CD4-positive, alpha-beta T cell treated with Interleukin-12 subunit alpha and Interleukin-12 subunit beta, for 1 hour (primary cell): ENCODE measurements around the gene NCKAP5.

Experiments used
- DNase-seq: peaks from one replicate; pipeline ENCODE4 v3.0.0-alpha.2; 2020

NCKAP5 gene

DNA sequence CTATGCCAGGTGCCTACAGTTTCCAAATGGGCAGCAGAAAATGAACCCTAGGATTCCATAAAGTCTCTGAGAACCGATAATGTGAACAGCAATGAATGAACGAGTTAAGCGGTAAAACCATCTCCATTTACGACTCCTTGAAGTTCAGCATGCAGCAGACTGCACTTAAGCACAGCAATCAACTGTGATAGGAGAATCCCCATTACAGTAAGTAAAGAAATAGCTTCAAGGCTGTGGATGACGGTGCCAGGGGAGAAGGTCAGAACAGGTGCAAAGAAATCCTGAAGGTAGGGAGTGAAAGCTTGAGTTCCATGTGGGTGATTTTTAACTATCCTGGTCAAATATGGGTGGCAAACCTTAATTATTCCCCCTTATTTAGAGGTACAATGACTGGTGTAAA lies 444.4 kb downstream of the NCKAP5 start:
- DNase-seq: no peak

DNA sequence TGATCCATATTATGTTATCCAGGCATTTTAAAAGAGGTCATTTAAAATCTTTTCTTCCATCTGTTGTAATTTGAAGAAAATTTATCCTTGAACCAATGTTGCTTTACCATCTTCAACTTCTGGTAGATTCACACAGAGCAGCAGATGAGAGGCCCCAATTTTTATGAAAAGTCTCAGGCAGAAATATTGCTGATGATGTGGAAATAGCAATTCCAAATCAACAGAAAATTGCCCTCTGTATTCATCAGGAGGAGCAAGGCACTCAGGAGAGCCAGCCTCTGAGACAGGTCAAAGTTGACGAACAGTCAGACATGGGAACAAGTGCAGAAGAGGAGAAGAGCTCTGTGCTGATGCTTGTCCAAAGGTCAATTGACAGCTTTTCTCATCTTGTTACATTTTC lies 444.9 kb downstream of the NCKAP5 start:
- DNase-seq: no peak

DNA sequence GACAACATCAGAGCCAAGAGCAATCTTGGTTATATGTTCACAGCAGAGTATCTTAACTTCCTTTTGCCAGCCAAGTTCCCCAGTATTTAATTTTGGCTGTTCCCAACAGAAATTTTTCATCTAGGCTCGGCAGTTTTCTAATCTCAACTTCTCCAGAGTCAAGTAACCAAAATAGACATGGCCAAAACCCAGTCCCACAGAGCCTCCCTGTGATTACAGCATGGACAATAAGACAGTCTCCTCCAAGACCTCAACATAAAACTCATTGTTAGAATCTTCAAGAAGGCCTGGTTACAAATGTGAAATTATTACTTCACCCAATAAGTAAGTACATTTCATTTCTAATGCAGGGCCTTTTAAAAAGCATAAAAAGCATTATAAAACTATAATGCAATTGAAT lies 445.7 kb downstream of the NCKAP5 start:
- DNase-seq: no peak

DNA sequence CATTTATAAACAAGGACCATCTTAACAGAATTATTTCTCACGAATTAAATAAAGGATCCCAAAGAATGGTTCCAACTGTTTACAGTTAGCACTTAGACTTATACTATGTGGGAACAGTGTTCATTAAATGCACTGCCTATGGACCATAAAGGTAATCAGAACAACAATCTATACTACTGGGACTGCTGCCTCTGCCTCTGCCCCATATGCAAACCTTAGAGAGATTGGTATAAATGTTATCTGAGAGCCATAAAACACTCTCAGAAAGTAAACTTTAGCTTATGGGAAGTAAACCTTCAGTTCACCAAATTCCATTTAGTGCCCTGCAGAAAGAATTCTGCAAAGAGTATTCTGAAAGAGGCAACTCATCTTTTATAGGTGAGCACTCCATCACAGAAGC lies 448.0 kb downstream of the NCKAP5 start:
- no peak for DNase-seq

DNA sequence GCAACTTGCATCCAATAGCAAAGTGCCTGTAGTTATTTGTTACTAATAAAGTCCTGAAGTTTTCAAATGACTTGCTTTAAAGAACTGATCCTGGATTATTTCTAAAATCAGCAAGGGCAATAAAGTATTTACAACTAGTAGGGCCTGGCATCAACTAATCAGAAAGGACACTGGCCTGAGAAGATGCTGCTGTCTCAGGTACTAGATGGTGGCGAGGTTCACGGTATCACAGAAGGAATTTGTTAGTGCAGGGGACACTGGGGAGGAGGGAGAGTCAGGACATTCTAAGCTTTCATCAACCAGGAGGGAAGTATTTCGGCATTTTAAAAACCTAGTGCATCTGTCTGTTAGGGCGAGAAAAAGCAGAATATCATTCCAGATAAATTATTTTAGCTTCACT lies 458.1 kb downstream of the NCKAP5 start:
- no peak for DNase-seq

DNA sequence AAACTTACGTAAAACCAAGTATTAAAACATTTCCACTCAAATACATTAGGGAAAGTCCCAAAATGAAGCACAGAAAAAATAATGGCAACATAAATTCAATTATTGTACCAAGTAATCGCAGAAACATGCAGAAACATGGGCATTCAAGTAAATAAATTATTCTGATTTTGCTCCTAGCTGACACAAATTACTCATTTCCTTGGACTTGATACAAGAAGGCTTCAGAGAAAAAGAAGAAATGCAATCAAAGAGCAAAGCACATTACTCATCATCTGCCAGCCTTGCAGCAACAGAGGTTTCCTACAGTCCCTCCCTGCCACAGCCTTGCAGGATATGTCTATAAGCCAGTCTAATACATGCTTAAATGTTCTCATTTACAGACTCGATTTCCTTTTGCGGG lies 458.5 kb downstream of the NCKAP5 start:
- DNase-seq: no peak

DNA sequence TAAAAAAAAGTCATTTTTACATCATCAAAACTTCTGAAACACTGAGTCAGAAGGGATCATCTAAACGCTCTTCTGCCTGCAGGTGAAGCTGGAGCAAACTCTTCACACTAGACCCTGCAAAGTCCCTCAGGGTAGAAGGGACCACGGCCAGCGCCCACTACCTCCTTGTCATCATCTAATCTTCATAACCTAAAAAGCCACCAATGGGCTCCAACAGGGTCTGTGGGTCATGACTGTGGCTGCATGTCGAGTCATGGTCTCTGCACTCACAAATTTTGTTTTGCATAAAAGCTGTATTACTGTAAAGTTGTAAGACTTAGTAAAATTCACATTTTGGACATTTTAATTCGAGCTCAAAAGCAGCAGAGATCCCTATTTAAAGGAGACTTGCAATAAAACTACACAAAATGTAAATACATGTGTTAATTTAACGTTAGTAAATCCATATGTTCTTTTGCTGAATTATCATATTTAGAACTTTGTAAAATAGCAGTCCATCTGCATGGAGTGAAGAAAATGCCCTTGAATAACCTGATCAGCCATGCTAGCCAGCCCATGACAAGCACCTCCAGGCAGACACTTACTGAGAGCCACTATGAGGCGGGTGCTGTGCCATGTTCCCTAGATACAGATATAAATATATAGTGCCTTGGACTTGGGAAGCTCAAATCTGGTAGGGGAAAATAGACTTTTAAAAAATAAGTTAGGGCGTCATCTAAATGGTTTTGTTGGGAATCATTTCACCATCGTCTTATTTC lies 461.0 kb downstream of the NCKAP5 start:
- DNase-seq: no peak

DNA sequence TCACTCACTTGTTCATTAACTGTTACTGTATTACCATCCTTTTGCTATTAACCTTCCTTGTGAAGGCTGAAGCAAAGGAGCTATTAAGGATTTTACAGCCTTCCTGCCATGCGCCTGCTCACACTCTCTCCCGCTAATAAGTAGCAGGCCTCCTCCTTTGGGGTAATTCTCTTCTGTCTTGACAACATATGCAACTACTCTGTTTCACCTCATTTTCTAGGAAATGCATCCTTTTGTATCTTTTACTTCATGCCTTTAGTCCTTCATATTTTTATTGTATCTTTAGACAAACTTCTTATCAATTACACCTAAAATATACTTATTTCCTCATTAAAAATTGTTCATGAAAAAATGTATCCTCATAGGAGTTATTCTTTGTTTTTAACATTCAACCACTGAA lies 463.4 kb downstream of the NCKAP5 start:
- DNase-seq: no peak

DNA sequence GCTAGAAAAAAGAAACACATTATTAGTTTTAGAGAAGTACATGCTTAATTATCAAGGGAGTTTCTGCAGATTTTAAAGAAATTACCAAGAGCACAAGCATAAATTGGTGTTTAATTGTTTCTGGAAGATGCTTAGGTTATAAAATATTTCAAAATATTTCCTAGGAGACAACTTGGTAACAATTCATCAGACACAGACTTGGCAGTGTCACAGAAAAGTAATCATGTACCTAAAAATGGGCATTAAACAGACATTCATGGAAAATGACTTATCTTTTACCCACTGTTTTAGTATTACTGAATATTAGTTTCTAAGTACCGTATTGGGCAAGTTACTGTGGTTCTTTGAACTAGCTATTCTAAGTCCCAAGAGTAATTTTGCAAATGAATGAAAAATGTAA lies 469.5 kb downstream of the NCKAP5 start:
- DNase-seq: no peak

DNA sequence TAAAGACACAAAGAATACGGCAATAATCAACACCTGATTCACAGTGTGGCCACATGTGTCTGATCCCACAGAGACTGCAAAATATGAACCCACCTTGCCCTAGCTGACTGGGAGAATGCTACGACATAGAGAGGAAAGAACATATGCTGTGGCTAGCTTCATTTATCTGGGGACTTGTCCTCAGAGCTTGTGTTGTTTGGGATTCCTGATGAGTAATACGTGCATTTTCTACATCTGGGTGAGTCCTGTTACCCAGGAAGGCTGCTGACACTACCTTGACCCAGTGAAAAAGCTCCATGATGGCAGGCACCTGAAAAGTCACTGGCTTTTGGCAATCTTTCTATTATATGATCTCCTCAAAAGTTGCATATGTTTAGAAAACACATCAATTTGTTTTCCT lies 470.6 kb downstream of the NCKAP5 start:
- DNase-seq: no peak

DNA sequence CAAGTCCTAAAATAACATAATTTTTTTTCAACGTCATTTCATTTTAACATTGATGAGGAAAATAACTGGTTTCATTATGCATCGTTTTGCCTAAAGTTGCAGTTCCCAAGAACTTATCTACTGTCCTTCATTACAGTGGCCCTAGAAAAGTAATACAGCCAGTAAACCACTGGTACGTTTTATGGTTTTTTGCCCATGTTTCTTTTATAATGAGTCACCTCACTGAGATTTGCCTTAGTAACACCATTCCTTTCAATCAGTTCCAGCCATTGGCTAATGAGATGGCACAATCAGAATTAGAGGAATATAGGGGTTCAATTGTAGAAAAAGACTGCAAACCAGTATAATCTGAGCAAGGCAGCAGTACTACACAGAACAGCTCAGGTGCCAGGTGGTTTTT lies 475.7 kb downstream of the NCKAP5 start:
- no peak for DNase-seq

DNA sequence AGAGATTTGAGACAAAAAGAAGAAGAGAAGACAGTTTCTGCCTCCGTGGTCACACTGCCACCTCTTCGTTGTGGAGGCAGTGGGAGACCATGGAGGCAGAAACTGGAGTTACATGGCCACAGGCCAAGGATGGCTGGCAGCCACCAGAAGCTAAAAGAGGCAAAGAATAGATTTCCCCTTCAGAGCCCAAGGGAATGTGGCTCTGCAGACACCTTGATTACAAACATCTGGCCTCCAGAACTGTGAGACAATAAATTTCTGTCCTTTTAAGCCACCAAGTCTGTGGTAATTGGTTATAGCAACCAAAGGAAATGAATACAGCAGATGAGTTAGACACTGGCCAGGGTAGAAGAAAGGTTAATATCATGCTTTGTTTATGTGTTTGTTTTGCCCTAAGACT lies 477.9 kb downstream of the NCKAP5 start:
- DNase-seq: no peak

DNA sequence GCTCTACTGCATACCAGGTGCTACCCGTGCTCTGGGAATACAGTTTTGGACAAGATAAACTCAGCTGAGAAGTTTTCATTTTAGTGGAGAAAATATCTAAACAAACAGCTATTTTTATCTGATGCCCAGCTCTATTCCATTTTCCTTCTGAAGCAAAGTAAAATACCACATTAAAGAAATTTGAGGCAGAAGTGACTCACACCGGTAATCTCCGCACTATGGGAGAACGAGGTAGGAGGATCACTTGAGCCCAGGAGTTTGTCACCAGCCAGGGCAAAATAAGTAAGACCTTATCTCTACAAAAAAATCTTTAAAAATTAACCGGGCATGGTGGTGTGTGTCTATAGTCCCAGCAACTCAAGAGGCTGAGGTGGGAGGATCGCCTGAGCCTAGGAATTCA lies 482.1 kb downstream of the NCKAP5 start:
- DNase-seq: no peak

DNA sequence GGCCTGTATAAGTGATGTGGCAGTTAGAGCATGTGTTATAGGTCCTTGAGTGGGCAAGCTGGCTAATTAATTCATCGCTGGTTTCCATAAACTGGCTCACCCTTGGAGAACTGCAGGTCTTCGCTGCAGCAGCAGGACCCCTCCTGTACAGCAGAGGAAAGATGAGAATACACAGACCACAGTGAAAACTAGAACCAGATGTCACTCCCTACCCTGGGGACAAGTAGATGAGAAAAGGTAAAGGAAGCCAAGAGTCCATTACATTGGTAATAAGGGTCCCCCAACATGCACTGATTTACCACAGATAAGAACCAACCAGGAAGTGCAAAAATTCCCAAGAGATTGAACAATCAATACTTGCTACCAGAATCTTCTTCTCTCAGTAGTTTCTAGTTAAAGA lies 482.6 kb downstream of the NCKAP5 start:
- DNase-seq: no peak

DNA sequence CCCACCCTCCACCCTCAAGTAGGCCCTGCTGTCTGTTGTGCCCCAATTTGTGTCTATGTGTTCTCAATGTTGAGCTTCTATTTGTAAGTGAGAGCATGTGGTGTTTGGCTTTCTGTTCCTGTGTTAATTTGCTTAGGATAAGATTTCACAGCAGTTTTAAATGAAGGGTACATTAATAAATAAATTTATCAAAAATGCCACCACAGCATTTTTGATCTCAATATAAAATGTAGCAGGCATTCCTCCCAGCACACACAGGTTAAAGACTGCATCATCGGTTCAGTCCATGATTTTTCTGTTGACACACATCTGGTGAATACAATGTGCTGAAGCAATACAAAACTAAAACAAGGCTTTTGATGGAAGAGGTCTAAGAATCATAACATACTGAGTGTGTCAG lies 486.2 kb downstream of the NCKAP5 start:
- DNase-seq: no peak

DNA sequence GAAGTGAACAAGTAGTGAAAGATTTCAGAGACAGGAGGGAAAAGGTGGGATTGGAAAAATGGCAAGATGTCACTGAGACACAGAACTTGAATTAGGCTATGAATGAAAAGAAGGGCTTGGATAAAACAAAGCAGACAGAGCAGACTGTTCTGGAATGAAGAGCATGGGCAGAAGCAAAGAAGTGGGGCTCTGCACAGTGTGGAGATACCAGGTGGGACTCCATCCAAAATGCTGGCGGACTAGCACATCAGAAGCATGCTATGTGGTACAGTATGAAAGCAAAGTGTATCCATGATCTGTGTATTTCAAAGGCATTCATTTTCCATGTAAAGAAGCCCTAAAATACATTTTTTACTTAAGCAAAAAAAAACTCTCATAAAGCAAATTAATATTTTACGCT lies 487.4 kb downstream of the NCKAP5 start:
- DNase-seq: no peak

DNA sequence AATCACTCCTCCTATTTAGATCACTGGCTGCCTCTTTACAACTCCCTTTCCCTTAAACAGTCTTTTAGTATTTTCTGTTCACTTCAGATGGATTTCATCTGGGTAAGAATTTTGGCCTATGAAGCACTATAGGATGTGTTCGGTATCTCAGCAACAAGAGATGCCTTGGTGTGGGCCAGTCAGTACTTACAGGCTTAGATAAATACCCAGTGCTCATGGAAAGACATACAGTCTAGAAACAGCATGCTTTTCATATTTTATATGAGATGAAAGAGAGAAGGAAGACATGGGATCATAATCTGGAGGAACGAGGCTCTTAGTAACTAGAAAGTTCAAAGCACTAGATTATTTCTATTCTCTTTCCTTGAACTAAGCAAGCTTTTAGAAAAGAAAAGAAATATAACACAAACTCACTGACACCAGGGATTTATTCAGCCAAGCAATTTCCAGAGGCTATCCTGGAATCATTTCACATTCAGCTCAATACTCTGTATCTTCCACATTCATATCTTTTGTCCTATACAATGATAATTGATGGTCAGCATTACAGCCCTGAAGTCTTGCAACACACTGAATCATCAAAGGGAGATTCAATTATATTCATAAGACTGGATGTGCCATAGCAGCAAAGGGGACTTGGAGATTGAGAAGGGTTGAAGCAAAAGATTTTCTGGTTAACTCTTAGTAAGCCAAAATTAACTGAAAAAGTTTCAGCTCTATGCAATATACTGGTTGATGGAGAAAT lies 489.4 kb downstream of the NCKAP5 start:
- no peak for DNase-seq

DNA sequence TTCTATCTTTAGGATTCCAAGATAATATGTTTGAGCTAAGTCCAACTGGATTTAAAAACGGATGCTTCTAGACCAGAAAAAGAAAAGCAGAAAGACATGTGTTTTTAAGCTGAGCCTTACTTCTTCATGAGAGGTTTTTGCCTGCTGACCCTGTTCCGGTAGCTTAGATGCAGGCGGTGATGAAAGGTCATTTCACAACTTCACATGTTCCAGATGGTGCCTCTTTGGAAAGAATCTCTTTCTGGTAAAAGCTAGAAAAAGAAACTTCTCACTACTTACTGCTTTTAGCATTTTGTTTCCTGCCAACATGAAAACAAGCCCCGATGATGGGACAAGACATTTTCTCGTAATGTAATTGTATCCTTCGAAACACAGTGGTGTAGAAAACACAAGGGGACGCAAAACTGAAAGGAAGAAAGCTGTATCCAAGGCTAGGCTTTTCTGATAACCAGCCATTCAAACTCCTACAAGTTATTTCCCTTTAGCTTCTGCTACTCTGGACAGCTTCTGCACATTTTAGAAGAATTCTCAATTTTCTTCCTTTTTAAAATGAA lies 490.9 kb downstream of the NCKAP5 start:
- no peak for DNase-seq

DNA sequence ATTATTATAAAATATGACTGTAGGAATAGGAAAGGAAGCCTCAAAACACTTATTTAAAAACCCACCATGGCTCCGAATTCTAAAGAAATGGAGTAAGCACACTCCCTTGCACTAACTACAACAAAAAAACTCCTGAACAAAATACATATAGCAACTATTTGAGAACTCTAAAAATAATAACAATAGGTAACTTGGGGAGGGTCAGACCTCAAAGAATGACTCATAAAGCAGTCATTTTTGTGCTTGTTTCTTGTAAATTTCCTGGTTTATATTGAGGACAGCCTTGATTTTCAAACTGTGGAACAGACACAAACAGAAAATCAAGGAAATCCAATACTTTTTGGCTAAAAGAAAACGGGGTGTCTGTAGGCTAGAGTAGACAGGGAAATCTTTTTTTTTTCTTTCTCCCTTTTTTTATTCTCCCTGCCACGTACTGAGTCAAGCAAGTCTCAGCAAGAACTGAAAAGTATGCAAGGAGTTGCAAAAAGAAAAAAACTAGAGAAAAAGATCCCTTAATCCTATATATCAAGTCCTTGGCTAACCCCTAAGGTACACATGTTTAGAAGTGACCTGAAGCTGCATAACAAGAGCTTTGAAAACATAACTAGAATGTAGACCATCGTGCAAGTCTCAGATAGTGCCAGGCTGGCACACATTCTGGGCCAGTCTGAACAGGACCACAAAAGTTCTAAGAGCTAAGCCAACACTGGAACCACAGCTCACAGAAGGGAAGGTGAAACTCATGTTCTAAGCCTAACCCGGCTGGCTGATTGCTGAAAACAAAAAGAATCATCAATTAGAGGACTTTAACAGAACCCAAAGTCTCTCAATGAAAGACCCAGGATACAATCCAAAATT lies 495.2 kb downstream of the NCKAP5 start:
- no peak for DNase-seq

DNA sequence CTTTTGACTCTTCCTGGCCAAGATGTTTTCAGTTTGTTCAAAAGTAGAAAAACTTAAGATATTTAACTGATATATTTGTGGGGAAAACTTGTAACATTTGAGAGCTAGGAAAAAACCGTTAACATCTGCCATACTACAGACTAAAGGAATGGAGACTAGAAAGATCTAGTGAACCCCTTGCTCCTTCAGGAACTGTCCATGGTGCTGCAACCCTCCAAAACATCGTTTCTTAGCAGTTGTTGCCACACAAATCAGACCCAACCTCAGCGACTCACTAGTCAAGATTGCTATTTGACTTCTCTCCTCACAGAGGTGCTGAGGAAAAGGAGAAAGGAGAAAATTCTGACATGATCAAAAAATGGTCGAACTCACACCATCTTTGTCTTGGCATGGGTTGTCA lies 504.5 kb downstream of the NCKAP5 start:
- DNase-seq: no peak

DNA sequence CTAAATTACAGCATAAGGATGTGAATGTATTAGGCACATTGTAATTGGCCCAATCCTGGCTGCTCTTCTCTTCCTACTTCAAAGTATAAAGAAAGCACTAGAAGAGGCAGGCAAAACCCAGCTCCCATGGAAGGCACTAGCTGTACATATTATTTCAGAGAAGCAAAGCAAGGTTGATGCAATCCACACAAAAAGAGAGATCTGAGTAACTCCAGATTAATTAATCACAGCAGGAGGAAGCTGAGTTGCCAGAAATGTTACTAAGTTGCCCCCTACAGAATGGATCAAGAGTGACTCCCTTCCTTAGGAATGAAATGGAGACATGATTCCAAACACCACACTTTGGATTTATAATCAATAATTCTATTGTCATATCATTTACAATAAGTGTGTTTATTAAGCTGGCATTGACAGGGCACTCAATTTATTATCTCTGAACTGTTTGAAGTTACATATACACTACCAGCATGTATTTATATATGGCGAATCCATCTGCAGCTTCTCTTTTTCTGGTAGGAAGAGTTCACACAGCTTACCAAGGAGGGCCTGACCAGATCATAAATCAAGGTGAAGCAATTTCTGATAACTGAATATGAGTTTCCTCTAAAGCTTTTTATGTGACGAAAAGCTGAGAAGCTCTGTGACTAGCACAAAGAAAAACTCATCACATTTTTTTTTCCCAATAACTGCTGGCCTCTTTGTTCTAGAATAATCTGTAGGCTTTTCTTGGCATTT lies 505.2 kb downstream of the NCKAP5 start:
- no peak for DNase-seq

DNA sequence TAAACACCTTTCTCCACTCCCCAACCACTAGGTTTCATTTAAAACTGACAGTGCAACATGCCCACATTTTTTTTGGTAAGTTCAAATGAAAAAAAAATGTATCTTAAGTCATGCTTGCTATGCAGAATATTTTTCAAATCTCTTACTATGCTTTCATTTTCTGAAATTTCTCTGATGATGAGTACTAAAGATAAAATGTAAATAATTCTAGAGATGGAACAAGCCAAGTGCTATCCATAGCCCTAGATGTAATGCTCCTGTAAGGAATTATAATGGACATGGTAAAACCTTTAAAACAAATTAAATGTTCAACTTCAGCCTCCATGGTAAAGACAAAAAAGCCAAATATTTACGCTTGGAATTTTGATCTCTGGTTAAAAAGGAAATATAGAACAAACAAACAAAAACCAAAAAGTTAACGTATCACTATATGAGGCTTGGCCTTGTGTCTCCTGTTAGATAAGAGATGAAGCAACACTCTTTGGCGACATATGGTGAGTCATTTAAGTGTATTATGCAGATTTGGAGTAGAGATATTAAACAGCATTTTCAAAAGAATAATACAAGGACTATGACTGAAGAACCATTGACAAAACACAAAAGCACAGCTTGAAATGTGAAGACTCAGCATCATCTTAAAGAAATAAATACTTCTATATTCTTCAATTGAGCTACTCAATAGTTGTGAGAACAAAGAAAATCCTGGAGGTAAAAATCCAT lies 506.2 kb downstream of the NCKAP5 start:
- no peak for DNase-seq
